Measurements from ENCODE around the gene TUBA8. TPM values are rescaled to one million over a fixed set of nuclear protein-coding genes. Genes with fewer than 3 reads are reported as not detected.

TUBA8 gene
- total RNA-seq, 1 experiment from 2014 or later = 0.48 TPM

GRCh38 chr22:18077087-18077638 lies 33.4 kb upstream of the TUBA8 start:
- no peak for DNase-seq (ENCODE audit: low read depth)

DNA sequence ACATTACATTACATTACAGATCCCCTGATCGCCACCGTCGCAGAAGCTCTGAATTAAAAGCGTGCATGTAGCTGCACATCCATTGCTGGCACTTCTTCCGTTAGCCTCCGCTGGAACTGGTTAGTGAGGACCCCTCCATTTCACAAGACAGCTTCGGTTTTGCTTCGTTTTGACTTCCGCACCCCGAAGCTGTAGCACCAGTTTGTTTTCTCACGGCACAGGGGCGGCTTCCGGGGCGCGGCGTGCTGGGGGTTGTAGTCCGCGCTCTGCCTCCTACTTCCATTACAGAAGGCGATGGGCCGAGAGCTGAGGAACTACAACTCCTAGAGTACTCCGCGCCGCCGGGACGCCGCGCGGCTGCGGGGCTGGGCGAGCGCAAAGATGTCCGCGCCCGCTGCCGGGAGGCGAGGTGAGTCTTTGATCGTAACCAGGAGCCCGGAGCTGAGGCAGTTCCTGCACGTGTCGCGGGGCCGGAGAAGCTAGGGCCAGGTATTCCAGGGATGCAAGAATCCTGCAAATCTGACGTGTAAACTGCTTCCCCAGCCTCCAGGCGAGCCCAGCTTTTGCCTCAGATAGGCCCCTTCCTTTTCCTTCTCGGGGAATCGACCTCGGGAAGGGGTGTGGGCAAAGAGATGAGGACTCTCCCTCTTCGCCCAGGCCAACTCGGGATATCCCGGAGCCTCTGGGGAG lies 32.8 kb upstream of the TUBA8 start, which contains the start of gene PEX26:
PEX26 (plus strand) TSS at position 352 of the 690 bp plus-strand sequence. CDS start 387 bp downstream, outside the sequence.
- peak; percentile 92 for DNase-seq (ENCODE audit: low read depth)

DNA sequence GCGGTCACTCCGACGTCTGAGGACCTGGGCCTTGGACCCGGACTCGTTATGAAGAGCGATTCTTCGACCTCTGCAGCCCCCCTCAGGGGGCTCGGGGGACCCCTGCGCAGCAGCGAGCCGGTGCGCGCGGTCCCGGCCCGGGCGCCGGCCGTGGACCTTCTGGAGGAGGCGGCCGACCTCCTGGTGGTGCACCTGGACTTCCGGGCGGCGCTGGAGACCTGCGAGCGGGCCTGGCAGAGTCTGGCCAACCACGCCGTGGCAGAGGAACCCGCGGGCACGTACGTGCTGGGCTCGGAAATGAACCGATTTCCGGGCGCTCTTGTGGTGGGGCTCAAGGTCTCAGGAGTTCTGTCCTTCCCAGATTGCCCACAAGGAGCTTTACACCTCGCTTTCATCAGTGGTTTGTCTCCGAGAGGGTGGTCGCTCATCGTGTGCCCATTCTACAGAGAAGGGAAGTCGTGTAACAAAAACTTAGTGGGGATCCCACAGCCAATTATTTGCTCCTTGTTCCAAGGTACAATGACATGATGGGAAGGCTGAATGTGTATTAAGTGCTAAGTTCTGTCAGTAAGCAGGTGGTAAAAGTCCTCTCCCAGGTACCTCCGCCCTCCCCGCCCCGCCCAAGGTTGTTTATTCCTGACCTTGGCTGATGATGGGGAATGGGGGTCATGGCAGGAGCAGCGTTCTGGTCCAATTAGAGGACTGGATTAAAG lies 32.1 kb upstream of the TUBA8 start:
- peak; percentile 29 for DNase-seq (ENCODE audit: low read depth)

- no peak for DNase-seq (ENCODE audit: low read depth)
Measured at GRCh38 chr22:18079706-18080233, 30.8 kb upstream of the TUBA8 start.

DNA sequence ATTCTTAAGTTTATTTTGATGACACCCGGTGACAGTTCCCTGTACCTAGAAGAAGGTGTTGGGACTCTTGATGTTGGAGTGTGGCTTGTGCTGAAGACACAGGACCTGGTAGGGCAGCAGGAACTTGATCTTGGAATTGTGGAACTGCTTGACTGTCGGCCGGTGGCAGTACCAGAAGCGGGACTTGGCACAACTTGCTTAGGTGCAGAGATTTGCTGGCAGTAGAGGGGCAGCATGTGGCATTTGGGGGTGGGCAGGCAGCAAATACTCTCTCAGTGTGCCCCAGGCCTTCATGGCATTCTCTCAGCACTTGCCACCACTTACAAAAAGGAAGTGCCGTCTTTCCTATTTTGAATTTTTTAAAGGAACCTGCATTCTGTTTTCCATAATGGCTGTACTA lies 29.2 kb upstream of the TUBA8 start:
- DNase-seq (ENCODE audit: low read depth) = no peak

DNA sequence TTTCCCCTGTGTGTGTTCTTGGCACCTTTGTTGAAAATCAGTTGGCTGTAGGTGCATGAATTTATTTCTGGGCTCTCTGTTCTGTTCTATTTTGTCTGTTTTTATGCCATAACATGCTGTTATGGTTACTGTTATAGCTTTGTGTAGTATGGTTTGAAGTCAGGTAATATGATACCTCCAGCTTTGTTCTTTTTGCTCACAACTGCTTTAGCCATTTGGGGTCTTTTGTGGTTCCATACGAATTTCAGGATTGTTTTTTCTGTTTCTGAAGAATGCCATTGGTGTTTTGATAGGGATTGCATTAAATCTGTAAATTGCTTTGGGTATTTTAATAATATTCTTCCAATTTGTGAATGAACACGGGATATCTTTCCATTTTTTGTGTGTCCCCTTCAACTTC lies 28.1 kb upstream of the TUBA8 start:
- no peak for DNase-seq (ENCODE audit: low read depth)

DNA sequence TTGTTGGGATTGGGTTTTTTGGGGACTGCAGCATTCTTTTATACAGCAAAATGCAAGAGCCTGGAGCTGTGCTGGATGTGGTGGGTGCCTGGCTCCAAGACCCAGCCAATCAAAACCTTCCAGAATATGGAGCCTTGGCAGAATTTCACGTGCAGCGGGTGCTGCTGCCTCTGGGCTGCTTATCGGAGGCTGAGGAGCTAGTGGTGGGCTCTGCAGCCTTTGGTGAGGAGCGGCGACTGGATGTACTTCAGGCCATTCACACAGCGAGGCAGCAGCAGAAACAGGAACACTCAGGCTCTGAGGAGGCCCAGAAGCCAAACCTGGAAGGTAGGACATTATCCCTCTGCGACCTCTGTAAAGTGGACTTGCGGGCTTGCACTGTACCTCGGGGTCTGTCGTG lies 27.2 kb upstream of the TUBA8 start:
- DNase-seq (ENCODE audit: low read depth) = no peak

DNA sequence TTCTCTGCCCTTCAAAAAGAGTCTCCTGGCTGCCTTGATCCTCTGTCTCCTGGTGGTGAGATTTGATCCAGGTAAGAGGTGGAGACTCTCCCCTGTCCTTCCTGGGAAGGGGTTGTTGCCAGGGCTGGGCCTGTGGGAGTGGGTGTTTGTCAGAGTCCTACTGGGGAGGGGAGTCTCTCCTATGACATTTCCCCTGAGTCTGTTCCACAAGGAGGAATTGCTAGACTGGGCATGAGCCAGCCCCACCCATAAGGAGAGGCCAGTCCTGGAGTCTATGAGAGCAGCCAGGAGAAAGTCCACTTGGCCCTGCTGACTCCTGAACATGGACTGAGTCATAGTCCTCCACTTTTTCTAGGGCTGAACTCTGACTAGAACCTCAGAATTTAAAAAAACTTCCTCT lies 25.4 kb upstream of the TUBA8 start:
- DNase-seq (ENCODE audit: low read depth) = no peak

DNA sequence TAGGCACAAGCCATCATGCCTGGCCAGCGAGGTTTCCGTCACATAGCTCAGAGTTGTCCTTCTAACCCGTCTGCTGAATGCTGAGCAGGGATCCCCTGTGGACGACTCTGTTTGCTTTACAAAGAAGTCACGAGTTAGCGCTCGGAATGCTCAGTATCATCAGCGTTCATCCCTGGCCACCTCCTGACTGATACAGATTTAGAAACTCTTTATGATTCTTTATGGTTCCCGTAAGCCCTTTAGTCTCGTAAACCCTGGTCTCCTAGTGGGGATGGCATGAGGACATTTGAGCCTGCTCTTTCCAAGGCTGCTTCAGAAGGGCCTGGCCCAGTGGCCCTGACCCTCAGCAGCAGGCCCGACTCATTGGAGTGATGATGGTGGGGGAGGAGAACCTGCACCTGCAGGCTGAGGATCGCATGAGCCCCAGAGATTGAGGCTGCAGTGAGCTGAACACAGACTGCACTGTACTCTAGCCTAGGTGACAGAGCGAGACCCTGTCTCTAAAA lies 23.2 kb upstream of the TUBA8 start:
- no peak for DNase-seq (ENCODE audit: low read depth)

DNA sequence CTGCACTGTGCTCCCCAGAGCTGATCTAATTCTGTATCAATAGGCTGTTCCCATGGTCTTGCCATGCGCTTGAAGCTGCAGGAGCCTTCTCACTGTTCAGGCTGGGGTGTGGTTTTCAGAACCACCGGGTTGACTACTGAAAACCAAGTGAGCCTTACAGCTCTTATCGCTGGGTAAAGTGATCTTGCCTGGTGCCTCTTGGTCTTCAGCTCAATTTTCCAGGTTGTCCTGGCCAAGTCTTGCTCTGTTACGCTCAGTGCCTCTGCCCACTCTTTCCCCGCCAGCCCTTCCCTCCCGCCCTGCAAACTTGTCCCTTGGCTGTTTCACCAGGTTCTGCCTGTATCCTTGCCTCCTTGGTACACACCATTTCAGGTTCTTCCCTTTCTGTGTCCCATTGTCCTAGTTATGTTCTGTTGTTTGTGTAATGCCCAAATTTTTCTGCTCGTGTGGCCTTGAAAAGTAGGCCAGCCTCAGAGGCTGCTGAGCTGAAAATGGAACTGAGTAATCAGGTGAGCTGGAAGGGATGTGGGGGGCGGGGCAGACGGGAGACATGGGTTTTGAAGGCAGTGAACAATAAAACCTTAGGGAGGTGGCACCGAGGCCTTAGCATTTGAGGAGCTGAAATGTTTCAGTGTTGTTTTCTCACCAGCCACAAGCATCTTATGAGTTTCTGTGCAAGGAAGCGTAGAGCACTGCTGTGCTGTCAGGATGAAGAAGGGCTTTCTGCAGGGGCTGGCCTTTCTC lies 21.6 kb upstream of the TUBA8 start:
- no peak for DNase-seq (ENCODE audit: low read depth)

GRCh38 chr22:18090286-18090685 lies 20.3 kb upstream of the TUBA8 start:
- no peak for DNase-seq (ENCODE audit: low read depth)

GRCh38 chr22:18091478-18091877 lies 19.1 kb upstream of the TUBA8 start:
- no peak for DNase-seq (ENCODE audit: low read depth)

GRCh38 chr22:18091916-18092526 lies 18.6 kb upstream of the TUBA8 start:
- no peak for DNase-seq (ENCODE audit: low read depth)

DNA sequence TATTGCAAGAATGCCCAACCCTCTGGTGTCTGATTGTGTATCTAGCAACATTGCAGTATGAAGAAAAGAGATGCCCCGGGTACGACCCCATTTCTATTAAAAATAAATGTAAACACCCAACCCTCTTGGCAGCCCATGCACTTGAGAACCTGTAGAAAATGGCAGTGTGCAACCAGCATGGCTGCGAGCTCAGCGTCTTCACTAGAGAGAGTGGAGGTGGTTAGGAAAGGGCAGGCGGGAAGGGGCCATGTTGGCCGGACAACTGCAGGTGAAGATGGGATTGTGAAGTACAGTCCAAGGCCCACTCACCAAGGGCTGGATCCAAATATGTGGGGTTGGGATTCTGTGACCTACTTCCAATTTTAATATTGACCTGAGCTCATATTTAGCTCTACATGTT lies 16.9 kb upstream of the TUBA8 start:
- no peak for DNase-seq (ENCODE audit: low read depth)

DNA sequence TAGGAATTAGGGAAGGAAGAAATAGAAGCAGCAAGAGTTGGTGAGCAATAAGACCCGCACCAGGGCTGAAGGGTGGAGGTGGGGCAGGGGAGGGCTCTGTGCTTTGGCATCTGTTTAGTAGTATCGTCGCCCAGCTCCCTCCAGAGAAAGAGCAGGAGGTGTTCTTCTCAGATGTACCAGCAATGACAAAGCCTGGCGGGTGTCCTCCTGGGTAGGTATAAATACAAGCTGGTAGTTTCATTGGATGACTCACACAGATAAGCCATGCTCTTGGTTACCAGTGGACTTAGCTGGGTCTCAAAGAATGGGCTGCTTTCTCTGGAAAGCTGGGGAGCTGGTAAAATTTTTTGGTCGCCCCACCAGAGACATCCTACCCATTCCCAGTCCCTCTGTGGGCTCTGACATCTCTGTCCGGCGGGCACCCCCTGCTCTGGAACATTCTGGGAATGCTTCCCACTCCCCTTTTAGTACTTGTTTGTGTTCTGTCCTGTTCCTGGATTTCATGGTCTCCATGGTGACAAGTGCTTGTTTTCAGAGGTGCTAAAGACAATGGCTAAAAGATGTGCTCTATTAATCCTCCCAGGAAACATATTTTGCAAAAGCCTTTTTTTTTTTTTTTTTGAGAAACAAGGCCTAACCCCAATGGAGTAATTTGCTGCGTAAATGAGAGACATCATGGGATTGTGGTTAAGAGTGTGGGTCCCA lies 15.4 kb upstream of the TUBA8 start:
- no peak for DNase-seq (ENCODE audit: low read depth)

GRCh38 chr22:18096823-18097222 lies 13.8 kb upstream of the TUBA8 start:
- DNase-seq (ENCODE audit: low read depth) = no peak

DNA sequence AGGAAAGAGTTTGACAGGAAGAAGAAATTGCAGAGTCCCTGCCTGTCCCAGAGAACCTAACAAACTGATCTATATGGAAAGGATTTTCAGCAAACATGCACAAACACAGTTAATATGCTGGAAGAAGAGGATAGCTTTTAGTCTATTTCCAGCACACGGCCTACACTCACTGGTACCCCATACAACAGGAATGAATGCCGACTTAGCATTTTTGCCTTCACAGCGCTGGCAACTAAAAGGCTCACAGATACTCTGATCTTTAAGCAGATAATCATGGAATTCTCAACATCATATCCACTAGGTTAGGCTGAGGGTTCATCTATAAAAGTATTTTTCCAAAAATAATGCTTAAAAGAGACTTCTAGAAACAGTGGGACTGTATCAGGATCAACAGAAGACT lies 9.8 kb upstream of the TUBA8 start:
- DNase-seq (ENCODE audit: low read depth) = no peak

GRCh38 chr22:18101536-18101935 lies 9.1 kb upstream of the TUBA8 start:
- DNase-seq (ENCODE audit: low read depth) = no peak

- no peak for DNase-seq (ENCODE audit: low read depth)
Measured at GRCh38 chr22:18103527-18104269, 6.9 kb upstream of the TUBA8 start.

DNA sequence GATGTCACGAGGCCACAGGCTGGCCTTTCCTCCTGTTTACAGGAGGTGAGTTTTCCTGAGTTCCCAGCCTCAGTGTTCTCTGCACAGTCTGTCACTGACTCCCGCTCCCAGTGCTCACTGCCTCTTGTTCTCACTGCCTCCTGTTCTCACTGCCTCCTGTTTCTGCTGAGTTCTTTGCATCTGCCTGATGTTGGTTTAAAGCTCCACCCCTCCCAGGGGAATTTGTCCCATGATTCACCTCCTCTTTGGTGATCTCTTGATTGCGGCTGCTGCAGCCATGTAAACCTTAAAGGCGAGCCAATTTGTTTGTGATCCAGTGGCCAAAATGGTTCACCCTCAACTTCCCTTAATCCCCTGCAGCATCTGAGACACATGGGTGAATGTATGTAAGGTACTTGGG lies 6.0 kb upstream of the TUBA8 start:
- no peak for DNase-seq (ENCODE audit: low read depth)
